GM18505 (cell line): Measurements from ENCODE around the gene TEX44.
A peak's percentile ranks its signal among the peaks of the same experiment; 100 is the strongest.
"Not testable (repeated sequence)": the region's sequence is repeated elsewhere in the genome, so short reads cannot be mapped to it uniquely, and the experiment has no call there.

ENCODE experiments used
- ATAC-seq: cut with Tn5 transposase; IDR thresholded peaks from one replicate; pipeline ENCODE4 v1.9.1; 2021; ENCODE audit not compliant: unreplicated experiment
- POLR2A ChIP-seq: IDR thresholded peaks from 4 replicates; pipeline ENCODE4 v1.6.1; 2011; ENCODE audit warnings: borderline replicate concordance; ENCODE audit not compliant: insufficient read depth, insufficient read length; ENCODE audit errors: extremely low read depth

The TEX44 gene

DNA sequence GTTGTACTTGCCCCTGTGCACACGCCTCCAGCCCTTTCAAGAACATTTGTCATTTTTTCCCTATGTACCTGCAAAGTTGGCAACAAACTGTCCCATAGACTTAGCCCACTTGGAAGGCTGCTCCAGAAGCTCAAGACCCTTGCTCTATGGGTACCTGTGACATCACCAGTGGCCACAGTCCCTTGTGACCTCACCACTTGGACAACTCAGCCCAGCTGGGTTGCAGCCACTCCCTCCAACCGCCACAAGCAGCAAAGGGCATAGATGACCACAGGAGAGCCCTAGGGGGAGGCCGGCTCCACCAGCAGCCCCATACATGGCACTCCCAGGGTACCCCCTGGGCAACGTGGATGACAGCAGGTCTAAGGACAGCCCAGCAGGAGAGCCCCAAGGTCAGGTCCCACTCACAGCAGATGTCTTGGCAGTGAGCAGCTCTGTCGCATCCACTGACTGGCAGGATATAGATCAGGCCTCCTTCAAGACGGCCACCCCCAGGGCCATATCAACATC, at the start of gene TEX44:
TSS of gene TEX44 (plus strand) at position 229 of the 510 bp plus-strand sequence. CDS start at position 317, 88 bp downstream.
- TF ChIP-seq POLR2A: no peak
- ATAC-seq: no peak

DNA sequence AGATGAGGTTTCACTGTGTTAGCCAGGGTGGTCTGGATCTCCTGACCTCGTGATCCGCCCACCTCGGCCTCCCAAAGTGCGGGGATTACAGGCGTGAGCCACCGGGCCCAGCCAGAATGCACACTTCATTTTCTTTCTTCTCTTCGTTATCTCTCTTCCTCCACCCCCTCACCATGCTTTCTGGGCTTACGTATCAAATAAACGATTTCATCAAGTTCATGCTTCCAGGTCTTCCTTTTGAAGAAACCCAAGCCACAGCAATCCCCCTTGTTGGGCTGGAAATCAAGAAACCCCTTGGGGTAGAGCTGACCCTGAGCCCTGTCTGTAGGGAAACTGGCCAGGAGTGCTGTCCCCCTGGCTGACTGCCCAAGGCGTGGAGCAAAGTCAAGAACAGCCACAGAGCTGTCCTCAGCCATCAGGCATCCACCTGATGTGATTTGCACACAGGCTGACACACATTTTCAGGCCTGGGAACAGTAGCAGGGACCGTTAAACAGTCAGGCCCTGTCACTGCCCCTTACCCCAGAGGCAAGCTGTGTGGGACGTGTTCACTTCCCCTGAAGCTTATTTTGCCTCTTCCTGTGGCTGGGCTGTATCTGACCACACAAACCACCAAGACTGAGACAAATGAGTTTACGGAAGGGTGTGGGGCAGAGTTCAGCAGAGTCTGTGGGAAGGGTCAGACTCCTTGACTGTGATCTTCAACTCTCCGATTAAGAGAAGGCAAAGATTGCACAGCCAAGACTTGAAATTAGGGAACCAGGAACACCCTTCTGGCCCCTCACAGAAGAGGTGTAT, 47.4 kb upstream of the TEX44 start:
- peak; percentile 83 for TF ChIP-seq POLR2A
- peak; percentile 94 for ATAC-seq

DNA sequence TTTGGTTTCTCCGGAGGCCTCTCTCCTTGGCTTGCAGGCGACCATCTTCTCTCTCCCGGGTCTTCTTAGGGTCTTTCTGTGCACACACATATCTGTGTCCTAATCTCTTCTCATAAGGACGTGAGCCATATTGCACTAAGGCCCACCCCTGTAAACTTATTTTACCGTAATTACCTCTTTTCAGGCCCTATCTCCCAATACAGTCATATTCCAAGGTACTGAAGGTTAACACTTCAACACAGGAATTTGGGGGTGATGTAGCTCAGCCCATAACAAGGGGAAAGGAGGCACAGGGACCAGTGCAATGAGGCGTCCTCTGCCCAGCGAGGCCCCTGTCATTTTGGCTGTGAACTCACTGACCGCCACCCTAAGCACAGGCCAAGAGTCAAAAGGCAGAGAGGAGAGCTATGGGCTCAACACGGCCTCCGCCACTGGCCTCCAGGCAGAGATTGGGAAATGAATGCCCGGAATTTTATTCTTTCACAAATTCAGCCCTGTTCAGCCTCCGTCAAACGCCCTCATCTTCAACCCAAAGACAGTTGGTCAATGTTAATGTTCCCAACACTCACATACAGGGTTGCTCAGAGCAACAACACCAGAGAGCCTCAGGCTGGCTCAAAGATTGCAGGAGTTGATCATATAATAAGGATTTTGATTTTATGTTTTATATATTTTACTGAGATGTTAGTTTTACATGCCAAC, 46.5 kb upstream of the TEX44 start:
- TF ChIP-seq POLR2A: no peak
- no peak for ATAC-seq

DNA sequence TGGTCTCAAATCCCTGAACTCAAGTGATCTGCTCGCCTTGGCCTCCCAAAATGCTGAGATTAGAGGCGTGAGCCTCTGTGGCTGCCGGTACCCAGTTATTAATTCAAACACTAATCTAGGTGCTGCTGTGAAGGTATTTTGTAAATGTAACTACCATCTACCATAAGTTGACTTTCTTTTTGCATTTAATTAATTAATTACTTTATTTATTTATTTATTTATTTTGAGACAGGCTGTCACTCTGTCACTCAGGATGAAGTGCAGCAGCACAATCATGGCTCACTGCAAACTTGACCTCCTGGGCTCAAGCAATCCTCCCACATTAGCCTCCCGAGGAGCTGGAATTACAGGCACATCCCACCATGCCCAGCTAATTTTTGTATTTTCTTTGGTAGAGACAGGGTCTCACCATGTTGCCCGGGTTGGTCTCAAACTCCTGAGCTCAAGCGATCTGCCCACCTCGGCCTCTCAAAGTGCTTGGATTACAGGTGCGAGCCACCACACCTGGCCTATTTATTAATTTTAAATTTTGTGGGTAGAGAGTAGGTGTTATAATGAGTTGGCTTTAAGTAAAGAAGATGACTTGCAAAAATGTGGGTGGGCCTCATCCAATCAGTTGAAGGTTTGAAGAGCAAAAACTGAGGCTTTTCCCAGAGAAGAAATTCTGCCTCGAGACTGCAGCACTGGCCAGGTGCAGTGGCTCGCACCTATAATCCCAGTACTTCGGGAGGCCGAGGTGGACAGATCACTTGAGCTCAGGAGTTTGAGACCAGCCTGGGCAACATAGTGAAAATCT, 45.2 kb upstream of the TEX44 start:
- no peak for TF ChIP-seq POLR2A
- ATAC-seq: no peak

DNA sequence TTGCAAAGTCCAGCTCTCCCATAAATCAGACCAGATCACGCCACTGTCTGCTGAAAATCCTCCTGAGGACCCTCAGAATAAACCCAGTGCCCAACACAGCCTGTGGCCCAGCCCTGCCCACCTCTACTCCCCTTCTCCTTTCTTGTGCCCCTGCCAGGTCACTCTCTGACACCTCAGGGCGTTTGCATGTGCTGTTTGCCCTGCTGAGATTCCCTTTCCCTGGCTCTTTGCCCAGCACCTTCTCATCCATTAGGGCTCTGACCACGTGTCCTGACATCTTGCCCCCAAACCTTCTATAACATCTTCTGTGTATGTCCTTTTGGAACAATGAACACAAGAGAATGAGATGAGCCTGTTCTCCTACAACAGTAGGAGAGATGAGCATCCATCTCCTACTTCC, 43.9 kb upstream of the TEX44 start:
- TF ChIP-seq POLR2A: no peak
- no peak for ATAC-seq

DNA sequence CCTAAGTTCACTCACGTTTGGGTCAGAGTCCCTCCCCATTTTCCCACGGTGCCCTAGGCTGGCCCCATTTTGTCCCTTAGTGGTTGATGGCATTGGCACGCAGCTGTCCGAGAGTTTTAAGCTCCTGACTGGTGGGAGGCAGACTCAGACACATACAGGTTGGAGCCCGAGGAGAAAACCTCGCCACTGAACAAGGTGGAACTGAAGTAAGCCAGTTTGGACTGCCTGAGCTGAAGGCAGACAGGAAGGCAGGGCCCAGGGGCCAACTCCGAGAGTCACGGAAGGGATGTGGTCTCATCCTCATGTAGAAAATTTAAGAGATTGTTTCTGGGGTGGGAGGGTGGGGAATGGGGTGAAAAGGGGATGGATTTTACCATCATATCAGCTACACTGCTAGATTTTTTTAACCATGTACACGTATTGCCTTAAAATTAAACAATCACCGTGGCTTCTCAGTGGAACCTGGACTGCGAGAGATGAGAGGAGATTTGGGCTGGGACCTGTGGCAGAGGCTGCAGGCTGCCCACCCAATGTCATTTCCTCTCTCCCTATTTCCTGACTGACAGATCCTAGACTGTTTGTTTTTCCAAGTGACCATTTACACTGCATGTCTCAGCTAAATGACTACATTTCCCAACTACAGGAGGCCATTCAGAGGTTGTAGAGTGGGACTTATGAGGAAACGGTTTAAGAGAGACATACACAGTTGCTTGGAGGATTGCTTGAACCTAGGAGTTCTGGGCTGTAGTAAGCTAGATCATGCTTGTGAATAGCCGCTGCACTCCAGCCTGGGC, 43.0 kb upstream of the TEX44 start:
- TF ChIP-seq POLR2A: no peak
- no peak for ATAC-seq

DNA sequence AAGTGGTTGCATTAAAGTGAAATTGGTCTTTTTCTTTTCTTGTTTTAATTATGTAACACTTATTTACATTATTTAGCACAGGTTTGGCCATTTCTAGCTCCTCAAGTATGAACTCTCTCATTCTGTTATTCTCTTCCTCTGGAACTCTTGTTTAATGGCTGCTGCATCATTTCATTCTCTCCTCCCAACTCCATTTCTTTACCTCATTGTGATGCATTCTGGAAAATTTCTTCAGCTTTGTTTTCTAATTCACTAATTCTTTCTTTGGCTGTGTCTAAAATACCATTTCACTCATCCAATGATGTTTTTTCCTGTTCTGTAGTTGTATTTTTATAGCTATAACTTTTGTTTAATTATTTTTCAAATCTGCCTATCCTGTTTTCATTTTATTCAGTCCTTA, 39.9 kb upstream of the TEX44 start:
- no peak for TF ChIP-seq POLR2A
- no peak for ATAC-seq

DNA sequence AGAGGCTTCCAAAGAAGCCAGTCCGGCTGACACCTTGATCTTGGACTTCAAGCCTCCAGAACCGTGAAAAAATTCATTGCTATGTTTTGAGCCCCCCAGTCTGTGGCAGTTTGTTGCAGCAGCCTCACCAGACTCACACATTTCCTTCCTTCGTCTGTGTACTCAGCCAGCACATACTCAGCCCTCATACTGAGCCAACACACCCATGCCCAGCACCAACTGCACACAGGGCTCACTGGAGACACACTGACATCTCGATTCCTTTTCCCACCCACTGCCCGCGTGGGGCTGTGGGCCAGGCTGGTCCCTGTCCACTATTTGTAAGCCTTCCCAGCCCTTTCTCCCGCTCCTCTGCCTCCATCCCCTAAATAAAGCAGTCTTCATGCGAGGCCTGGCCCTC, 38.3 kb upstream of the TEX44 start:
- TF ChIP-seq POLR2A: no peak
- ATAC-seq: no peak

DNA sequence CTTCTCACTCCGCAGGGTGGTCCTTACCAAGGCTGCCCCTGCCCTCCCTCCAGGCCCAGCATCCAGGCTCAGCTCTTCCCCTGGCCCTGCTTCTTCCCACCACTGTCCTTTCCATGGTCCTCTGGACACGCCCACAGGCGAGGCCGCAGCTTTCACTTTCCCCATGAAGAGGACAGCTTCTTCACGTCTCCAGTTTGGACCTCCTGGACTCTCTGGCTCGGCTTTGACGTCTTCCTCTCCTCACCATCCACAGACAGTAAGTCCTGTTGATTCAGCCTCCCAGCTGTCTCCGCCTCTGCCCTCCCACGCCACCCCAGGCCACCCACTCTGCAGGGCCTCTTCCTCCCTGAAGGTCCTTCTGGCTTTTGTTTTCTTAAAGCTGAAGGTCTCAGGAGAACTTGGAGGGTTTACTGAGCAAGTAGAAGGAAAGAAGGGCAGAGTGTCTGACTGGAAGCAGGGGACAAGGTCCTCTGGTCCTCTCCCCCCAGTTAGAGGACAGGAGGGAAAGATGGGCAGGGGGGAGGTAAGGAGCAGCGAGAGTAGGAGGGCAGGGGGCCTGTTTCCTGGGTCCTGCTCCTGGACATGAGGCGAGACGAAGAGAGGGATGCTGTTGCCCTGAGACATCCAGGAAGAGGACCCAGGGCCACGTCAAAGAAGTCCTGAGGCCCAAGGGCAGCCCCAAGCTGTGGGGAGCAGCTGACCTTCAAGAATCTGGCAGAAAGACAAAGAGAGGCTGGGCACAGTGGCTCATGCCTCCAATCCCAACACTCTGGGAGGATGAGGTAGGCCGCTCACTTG, 37.7 kb upstream of the TEX44 start:
- peak; percentile 27 for TF ChIP-seq POLR2A
- no peak for ATAC-seq

DNA sequence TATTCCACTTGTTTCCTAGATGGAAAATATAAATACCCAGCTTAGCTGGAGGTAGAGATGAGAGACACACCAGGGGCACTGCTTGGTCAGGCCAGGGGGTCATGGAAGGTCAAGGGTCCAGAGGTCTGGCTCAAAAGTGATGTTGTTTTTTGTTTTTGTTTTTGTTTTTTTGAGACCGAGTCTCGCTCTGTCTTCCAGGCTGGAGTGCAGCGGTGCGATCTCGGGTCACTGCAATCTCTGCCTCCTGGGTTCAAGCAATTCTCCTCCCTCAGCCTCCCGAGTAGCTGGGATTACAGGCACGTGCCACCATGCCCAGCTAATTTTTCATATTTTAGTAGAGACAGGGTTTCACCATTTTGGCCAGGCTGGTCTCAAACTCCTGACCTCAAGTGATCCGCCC, 36.2 kb upstream of the TEX44 start:
- not testable (repeated sequence) for ATAC-seq

DNA sequence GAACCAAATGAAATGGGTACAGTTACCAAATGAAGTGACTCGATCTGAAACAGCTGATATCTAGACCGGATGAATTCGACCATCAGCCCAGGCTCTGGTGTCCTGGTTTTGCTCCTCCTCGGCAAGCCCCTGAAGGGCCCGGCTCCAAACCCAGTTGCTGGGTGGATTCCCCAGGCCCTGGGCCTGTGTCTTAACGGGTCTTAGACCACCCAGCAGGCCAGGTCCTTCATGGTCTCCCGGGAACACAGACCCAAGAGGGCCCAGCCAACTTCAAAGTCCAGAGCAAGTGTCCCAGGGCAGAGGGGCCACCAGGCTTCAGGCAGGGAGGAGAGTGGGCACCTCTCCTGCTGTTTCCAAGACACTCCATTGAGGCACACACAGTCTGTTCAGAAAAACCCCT, 35.7 kb upstream of the TEX44 start:
- no peak for ATAC-seq
- TF ChIP-seq POLR2A: no peak
